PC-3 (cell line): ENCODE measurements around the gene CDKN2B-AS1. TPM values are rescaled to one million over a fixed set of nuclear protein-coding genes. Genes with fewer than 3 reads are reported as not detected.
A peak's percentile ranks its signal among the peaks of the same experiment; 100 is the strongest.

Source experiments
- ATAC-seq: fragments of 200-7000 bp; cut with Tn5 transposase; 2 replicates; pipeline ENCODE4 v1.9.1; 2020; ENCODE audit warnings: mild to moderate bottlenecking, moderate library complexity
- BruUV-seq: library from RNA; stranded (reverse); fragments of 400-500 nt; replicated peaks from 2 replicates; lab custom pipeline; 2021; lab: Mats Ljungman, UMichigan
- CTCF ChIA-PET: fragments of 300-600 bp; sonication (Branson Sonifier 250); formaldehyde crosslinking; loops from one replicate; lab custom pipeline; 2022; ENCODE audit warnings: antibody characterized with exemption; lab: Charles Lee
- POLR2A ChIA-PET: fragments of 300-600 bp; sonication (Branson Sonifier 250); formaldehyde crosslinking; loops from one replicate; lab custom pipeline; 2022; ENCODE audit warnings: antibody characterized with exemption; ENCODE audit not compliant: unreplicated experiment; lab: Charles Lee
- DNase-seq: peaks from one replicate; pipeline ENCODE4 v3.0.0-alpha.2; 2015
- H2AFZ ChIP-seq: fragments of 300-600 bp; sonication (generic); 2 replicates; pipeline ENCODE4 v1.6.0; 2016; ENCODE audit warnings: antibody characterized with exemption, low read length
- H3F3A ChIP-seq: fragments of 300-600 bp; sonication (generic); one replicate; pipeline ENCODE4 v1.6.0; 2017; ENCODE audit warnings: antibody characterized with exemption, low read length, control low read depth, mild to moderate bottlenecking; ENCODE audit not compliant: unreplicated experiment
- H3K27ac ChIP-seq: fragments of 300-600 bp; sonication (generic); 2 replicates; pipeline ENCODE4 v1.5.1; 2016; ENCODE audit warnings: mild to moderate bottlenecking, low read length
- H3K27me3 ChIP-seq: fragments of 300-600 bp; sonication (generic); 2 replicates; pipeline ENCODE4 v1.6.1; 2016; ENCODE audit warnings: low read length, mixed read lengths
- H3K36me3 ChIP-seq: fragments of 300-600 bp; sonication (generic); 2 replicates; pipeline ENCODE4 v1.6.1; 2016; ENCODE audit warnings: low read depth, mixed run types, low read length, mixed read lengths
- H3K4me1 ChIP-seq: fragments of 300-600 bp; sonication (generic); 2 replicates; pipeline ENCODE4 v1.5.1; 2016; ENCODE audit warnings: low read length; ENCODE audit not compliant: insufficient read depth
- H3K4me2 ChIP-seq: fragments of 300-600 bp; sonication (generic); 2 replicates; pipeline ENCODE4 v1.6.0; 2016; ENCODE audit warnings: low read length
- H3K4me3 ChIP-seq: fragments of 300-600 bp; sonication (generic); 2 replicates; pipeline ENCODE4 v1.5.1; 2016; ENCODE audit warnings: mild to moderate bottlenecking, low read length, mixed read lengths
- H3K79me2 ChIP-seq: fragments of 300-600 bp; sonication (generic); 2 replicates; pipeline ENCODE4 v1.6.1; 2017; ENCODE audit warnings: low read length, mixed read lengths
- H3K9ac ChIP-seq: fragments of 300-600 bp; sonication (generic); 2 replicates; pipeline ENCODE4 v1.6.0; 2016; ENCODE audit warnings: mild to moderate bottlenecking, low read length
- H3K9me2 ChIP-seq: fragments of 300-600 bp; sonication (generic); replicated peaks from 2 replicates; pipeline ENCODE4 v1.6.1; 2016; ENCODE audit warnings: mixed run types, low read length, mixed read lengths
- H3K9me3 ChIP-seq: fragments of 300-600 bp; sonication (generic); 2 replicates; pipeline ENCODE4 v1.6.1; 2016; ENCODE audit warnings: low read length, mixed read lengths
- H4K20me1 ChIP-seq: fragments of 300-600 bp; sonication (generic); 2 replicates; pipeline ENCODE4 v1.6.1; 2016; ENCODE audit warnings: low read length, mixed read lengths
- CTCF ChIP-seq: fragments of 300-600 bp; sonication (generic); conservative IDR thresholded peaks from 2 replicates; pipeline ENCODE4 v1.5.1; 2017; ENCODE audit warnings: antibody characterized with exemption, low read depth, mild to moderate bottlenecking, low read length
- EZH2 ChIP-seq: fragments of 300-600 bp; sonication (generic); IDR thresholded peaks from one replicate; pipeline ENCODE4 v1.6.1; 2017; ENCODE audit warnings: antibody characterized with exemption, mild to moderate bottlenecking, low read length; ENCODE audit not compliant: unreplicated experiment
- EZH2phosphoT487 ChIP-seq: fragments of 300-600 bp; sonication (generic); IDR thresholded peaks from 2 replicates; pipeline ENCODE4 v1.6.1; 2018; ENCODE audit warnings: mild to moderate bottlenecking, antibody characterized with exemption, low read length, borderline replicate concordance
- intact Hi-C: fragments of 100-400 bp; cut with micrococcal nuclease; formaldehyde crosslinking; loops from 2 replicates; pipeline ENCODE4 v1.9.0; 2023
- total RNA-seq: library from RNA; depleted of rRNA; stranded (reverse); fragments of >200 nt; gene quantifications from 2 replicates; pipeline ENCODE4 v1.2.3, GENCODE V29; 2014

CDKN2B-AS1 gene
- total RNA-seq, 1 experiment from 2014 or later, result 2.0 TPM

- no peak overlapping the region for H2AFZ ChIP-seq
- H3K27ac ChIP-seq, result peak overlapping the region; percentile 53
- no peaks in the 10 kb centered on the region for H3F3A ChIP-seq
- no peaks in the 10 kb centered on the region for H3K79me2 ChIP-seq
- no peaks in the 10 kb centered on the region for H3K9me2 ChIP-seq
- CTCF ChIA-PET, result interaction anchor here (1.0 kb wide), 1 partner anchor 100 kb away, joined by 6 read pairs; no protein-coding TSS in a partner anchor
- ATAC-seq (peak; percentile 60), DNase-seq (peak; percentile 70)
- BruUV-seq, result no TSS peak
- H3K36me3 ChIP-seq, result no peaks in the 10 kb centered on the region
- POLR2A ChIA-PET, result interaction anchor here (0.5 to 0.7 kb wide), 3 partner anchors 68 to 463 kb away, joined by 3 to 6 read pairs (median 3); no protein-coding TSS in a partner anchor
- peaks cover 52% of the 10 kb centered on the region for H3K4me1 ChIP-seq
- H3K27me3 ChIP-seq, result no peaks in the 10 kb centered on the region
- no peaks in the 10 kb centered on the region for H4K20me1 ChIP-seq
- no peak for TF ChIP-seq CTCF
- no peak for TF ChIP-seq EZH2
- TF ChIP-seq EZH2phosphoT487, result no peak
- H3K9me3 ChIP-seq, result no peaks in the 10 kb centered on the region
- peak overlapping the region; percentile 26; the same call in 1 of the 2 replicates for H3K4me2 ChIP-seq
- intact Hi-C loops, result loop anchor here (2.0 kb wide), 1 partner anchor 15 kb away; no protein-coding TSS in a partner anchor
- H3K4me3 ChIP-seq, result no peak overlapping the region
- 0 out of 2 replicates have a peak overlapping the region, but pooled peaks have one; percentile 18 for H3K9ac ChIP-seq
These were observed 149.4 kb downstream of the CDKN2B-AS1 start for GRCh38 chr9:22143799-22144625.

- H3K79me2 ChIP-seq, result no peaks in the 10 kb centered on the region
- no peaks in the 10 kb centered on the region for H3K9me2 ChIP-seq
- H2AFZ ChIP-seq, result no peak overlapping the region
- ChIA-PET CTCF (no interaction called here), POLR2A (no interaction called here)
- ATAC-seq (no peak), DNase-seq (no peak)
- H3K27ac ChIP-seq, result no peak overlapping the region
- peaks cover 50% of the 10 kb centered on the region for H3K4me1 ChIP-seq
- H3K9ac ChIP-seq, result no peak overlapping the region
- no TSS peak for BruUV-seq
- TF ChIP-seq CTCF (no peak), EZH2phosphoT487 (no peak), EZH2 (no peak)
- H3F3A ChIP-seq, result no peaks in the 10 kb centered on the region
- no peaks in the 10 kb centered on the region for H3K36me3 ChIP-seq
- no peaks in the 10 kb centered on the region for H3K9me3 ChIP-seq
- no peak overlapping the region for H3K4me2 ChIP-seq
- intact Hi-C loops, result no loop called here
- H4K20me1 ChIP-seq, result no peaks in the 10 kb centered on the region
- H3K27me3 ChIP-seq, result no peaks in the 10 kb centered on the region
- H3K4me3 ChIP-seq, result no peak overlapping the region
These were observed 152.0 kb downstream of the CDKN2B-AS1 start for GRCh38 chr9:22146604-22147003.
